Retinal pigment epithelial cell (primary cell): ENCODE measurements around the gene ELOVL5.

Experiments
- DNase-seq: peaks from one replicate; pipeline ENCODE4 v3.0.0-alpha.2; 2010; ENCODE audit warnings: low read depth
- H3K4me3 ChIP-seq: 2 replicates; pipeline ENCODE4 v1.5.1; 2011; ENCODE audit warnings: mild to moderate bottlenecking, low read length, control low read depth, moderate library complexity
- TF ChIP-seq, protein P1 (sequence below): conservative IDR thresholded peaks from 2 replicates; pipeline ENCODE4 v1.5.1; 2011; ENCODE audit warnings: low read depth, low read length, control low read depth, inconsistent platforms

Gene ELOVL5

DNA sequence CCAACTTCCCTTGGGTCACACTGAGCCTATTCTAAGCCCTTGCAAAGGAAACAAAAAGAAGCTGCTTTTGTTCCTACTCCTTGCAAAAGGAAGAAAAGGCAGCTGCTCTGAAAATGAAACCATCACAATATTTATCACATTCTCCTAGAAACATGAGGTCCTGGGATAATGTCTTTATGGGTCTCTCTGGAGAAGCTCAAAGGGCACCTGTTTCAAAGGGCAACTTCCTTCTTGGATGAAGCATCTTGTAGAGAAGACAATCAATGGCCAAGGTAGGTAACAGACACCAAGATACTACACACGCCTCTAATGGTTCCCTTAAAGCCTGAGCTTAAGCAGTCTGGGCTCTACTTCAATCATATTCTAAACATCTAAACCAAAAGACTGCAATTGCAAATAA is 10.4 kb downstream of the ELOVL5 start:
- TF ChIP-seq, protein P1, sequence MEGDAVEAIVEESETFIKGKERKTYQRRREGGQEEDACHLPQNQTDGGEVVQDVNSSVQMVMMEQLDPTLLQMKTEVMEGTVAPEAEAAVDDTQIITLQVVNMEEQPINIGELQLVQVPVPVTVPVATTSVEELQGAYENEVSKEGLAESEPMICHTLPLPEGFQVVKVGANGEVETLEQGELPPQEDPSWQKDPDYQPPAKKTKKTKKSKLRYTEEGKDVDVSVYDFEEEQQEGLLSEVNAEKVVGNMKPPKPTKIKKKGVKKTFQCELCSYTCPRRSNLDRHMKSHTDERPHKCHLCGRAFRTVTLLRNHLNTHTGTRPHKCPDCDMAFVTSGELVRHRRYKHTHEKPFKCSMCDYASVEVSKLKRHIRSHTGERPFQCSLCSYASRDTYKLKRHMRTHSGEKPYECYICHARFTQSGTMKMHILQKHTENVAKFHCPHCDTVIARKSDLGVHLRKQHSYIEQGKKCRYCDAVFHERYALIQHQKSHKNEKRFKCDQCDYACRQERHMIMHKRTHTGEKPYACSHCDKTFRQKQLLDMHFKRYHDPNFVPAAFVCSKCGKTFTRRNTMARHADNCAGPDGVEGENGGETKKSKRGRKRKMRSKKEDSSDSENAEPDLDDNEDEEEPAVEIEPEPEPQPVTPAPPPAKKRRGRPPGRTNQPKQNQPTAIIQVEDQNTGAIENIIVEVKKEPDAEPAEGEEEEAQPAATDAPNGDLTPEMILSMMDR: no peak
- no peak for DNase-seq

DNA sequence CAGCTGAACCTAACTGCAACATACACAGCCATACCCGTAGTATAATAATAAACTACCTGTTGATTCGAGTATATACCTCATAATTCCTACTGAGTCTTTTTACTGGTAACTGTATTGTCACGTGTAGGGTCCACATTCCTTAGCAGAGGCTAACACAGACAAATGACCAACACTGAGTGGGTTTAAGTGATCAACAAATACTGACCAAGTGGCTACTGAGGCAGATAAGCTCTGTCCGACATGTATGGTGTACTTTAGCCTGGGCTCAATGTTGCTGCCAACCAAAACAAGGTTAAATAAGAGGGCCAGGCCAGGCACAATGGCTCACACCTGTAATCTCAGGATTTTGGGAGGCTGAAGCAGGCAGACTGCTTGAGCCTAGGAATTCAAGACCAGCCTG is 12.7 kb downstream of the ELOVL5 start:
- TF ChIP-seq, protein P1: no peak
- no peak overlapping the region for H3K4me3 ChIP-seq
- DNase-seq: no peak

More for the DNA sequence above, 10.4 kb downstream of the ELOVL5 start:
- H3K4me3 ChIP-seq: no peak overlapping the region

DNA sequence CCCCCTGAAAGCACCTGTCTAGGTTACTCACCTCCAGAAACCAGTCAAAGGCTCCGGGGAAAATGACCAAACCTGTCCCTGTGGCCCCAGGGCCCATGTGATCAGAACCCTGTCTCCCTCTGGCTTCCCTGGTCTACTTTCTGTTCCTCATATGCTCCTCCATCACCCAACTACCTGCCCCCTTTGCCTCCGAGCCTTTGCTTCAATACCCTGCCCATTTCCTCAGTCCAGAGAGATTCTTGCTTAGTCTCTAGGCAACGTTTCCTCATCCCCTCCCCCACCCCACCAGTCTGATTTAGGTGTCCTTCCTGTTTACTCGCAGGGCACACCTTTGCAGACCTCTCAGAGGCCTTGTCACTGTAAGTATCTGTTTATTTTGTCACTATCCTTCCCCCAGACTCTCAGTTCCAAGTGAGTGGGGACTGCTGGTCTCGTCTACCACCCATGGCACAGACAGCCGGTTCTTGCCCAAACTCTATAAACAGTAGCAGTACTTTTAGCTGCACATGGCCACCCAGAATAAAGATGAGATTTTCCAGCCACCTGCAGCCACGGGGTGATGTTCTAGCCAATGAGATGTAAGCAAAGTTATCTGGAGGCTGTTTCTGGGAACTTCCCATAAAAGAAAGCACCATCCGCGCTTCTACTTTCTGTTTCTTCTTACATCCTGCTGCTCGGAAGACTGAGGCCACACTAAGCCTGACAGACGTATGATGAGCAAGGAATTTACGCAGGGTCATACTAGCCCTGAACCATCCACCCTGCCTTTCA is 13.3 kb downstream of the ELOVL5 start:
- H3K4me3 ChIP-seq: no peak overlapping the region
- TF ChIP-seq, protein P1: no peak
- DNase-seq: no peak

DNA sequence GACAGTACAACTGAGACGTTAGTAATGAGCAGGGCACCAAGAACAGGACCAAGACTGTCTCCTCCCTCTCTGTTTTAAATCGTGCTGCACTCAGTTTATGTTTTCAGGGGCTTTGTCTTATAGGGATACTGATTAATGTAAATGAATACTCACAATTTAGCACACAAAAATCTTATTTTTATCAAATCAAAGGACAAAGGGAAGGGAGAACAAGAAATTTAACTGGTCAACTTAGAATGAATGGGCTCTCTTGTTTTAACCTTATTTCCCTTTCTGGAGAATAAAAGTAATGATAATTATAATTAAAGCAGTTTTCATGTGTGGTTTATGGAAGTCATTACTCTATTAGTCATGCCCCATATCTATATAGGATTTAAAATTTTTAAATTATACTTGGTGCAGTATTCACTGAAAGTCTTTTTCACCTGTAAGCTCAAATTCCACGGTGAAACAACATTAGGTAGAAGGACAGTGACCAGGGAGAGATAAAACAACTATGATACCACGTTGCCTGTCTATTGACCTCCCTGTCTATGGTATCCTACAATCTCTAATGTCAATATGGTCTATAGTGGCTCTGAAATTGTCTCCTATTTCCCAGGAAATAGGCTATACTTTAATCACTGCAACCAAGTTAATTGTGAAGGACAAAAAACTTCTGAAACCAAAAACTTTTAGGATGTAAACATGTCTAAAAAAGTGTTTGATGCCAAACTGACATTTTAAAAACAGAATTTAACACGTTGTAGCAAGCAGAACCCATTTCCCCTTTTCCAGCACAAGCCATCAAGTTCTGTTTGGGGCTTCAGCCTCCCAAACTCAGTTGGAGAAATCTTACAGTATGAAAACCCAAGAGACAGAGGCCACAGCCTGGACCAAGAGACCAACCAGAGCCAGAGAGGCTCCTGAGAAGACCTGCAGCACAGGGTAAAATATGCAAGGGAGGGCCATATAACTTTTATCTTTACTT is 15.0 kb downstream of the ELOVL5 start:
- TF ChIP-seq, protein P1: no peak
- no peak for DNase-seq
- no peak overlapping the region for H3K4me3 ChIP-seq

GRCh38 chr6:53331678-53332077 is 17.1 kb downstream of the ELOVL5 start:
- no peak overlapping the region for H3K4me3 ChIP-seq
- TF ChIP-seq, protein P1: no peak
- DNase-seq: no peak

DNA sequence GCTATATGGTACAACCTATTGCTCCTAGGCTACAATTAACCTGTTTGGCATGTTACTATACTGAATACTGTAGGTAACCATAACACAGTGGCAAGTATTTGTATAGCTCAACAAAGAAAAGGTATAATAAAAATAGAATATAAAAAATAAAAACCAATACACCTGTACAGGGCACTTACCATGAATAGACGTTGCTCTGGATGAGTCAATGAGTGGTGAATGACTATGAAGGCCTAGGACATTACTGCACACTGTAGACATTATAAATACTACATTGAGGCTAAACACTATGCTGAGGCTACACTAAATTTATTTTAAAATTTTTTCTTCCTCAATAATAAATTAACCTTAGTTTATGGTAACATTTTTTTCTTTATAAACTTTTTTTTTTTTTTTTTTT is 18.6 kb downstream of the ELOVL5 start:
- no peak for DNase-seq
- TF ChIP-seq, protein P1: no peak

DNA sequence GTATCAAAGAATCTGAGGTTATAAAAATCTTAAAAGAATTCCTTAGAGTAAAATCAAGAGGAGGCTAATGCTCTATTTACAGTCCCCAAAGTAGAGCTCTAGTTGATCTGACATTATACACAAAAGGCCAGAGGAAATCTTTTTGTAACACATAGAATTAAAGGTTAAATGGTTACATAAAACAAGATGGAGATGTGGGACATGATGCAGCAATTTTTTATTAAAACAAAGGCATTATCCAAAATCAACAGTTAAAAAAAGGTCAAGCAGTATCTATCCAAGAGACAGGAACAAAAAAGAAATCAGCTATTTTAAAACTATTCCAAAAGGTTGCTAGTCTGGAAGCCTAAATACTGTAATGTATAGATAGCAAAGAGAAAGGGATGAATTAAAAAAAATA is 20.4 kb downstream of the ELOVL5 start:
- DNase-seq: no peak
- TF ChIP-seq, protein P1: no peak
- no peak overlapping the region for H3K4me3 ChIP-seq

More for the DNA sequence above, 18.6 kb downstream of the ELOVL5 start:
- H3K4me3 ChIP-seq: no peak overlapping the region
